GM12874 (cell line): ENCODE measurements around the gene USP13.

Experiments
- TF ChIP-seq, protein P1 (sequence below): IDR thresholded peaks from 2 replicates; pipeline ENCODE4 v1.5.1; 2011; ENCODE audit warnings: low read depth, mild to moderate bottlenecking, control low read depth, low read length, moderate library complexity; ENCODE audit not compliant: insufficient read depth

Gene USP13

DNA sequence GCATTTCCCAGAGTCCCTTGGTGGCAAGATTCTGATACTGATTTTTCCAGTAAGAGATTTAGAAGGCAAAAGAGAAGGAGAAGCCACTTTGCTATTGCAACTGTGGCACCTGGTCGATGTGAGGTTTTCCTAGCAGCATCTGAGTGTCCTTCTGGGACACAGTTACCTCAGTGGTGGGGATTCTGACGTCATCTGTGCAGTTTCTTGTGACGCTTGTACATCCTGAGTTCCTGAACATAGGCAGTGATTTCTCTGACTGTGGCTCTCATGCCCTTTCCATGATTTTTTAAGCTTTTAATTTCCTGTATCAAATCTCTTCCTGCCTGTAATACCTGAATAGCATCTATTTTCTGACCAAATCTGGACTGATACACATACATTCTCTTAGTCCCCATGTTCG lies 8.9 kb downstream of the USP13 start:
- TF ChIP-seq, protein P1, sequence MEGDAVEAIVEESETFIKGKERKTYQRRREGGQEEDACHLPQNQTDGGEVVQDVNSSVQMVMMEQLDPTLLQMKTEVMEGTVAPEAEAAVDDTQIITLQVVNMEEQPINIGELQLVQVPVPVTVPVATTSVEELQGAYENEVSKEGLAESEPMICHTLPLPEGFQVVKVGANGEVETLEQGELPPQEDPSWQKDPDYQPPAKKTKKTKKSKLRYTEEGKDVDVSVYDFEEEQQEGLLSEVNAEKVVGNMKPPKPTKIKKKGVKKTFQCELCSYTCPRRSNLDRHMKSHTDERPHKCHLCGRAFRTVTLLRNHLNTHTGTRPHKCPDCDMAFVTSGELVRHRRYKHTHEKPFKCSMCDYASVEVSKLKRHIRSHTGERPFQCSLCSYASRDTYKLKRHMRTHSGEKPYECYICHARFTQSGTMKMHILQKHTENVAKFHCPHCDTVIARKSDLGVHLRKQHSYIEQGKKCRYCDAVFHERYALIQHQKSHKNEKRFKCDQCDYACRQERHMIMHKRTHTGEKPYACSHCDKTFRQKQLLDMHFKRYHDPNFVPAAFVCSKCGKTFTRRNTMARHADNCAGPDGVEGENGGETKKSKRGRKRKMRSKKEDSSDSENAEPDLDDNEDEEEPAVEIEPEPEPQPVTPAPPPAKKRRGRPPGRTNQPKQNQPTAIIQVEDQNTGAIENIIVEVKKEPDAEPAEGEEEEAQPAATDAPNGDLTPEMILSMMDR, result no peak

DNA sequence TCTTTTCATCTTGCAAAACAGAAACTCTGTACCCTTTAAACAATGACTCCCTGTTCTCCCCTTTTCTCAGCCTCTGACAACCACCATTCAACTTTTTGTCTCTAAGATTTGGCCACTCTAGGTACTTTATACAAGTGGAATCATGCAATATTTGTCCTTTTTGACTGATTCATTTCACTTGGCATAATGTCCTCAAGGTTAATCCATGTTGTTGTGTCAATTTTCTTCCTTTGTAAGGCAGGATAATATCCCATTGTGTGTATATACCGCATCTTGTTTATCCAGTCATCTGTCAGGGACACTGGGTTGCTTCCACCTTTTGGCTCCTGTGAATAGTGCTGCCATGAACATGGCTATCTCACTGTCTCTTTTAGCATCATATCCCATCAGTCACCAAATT lies 10.3 kb downstream of the USP13 start:
- TF ChIP-seq, protein P1, result no peak

DNA sequence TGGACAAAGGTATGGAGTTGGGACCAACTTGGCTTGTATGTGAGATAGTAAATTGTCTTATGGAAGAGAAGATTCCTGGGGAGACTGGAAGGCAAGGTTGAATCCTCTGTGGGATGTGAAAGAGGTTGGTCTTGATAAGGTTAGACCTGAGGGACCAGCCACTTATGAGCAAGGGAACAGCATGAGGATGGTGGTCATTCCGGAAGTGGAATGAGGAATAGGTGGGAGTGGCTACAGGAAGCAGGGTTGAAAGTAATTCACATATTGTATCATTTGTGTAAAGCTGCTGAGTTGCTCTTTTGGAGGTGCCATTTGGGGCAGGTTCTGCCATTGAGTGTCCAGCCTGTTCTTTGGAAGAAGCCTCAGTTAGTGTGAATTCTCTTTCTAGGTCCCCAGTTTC lies 13.2 kb downstream of the USP13 start:
- TF ChIP-seq, protein P1, result no peak

DNA sequence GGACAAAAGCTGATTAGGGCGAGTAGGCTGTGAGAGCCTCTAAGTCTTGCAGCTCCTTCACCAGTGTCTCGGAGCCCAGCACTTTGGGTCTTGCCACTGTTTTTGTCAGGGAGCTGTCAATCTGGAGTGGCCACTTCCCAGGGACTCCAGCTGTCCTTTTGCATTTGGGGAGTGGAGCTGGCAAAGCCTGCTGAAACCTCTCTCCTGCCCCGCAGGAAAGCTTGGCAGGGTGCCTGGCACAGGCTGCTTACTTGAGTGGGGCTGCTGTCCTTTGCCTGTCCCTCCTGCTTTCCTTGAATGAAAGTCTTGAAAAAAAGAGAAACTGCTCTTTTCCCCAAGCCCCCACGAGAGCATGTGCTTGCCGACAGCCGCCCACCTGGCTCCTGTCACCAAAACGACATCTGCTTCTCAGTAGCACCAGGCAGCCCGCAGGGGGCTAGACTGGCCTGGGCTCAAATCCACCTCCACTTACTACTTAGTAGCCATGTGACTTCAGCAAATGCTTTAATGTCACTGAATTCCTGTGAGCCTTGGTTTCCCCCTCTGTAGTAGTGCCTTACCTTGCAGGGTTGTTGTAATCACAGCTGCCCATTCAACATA lies 13.7 kb downstream of the USP13 start:
- TF ChIP-seq, protein P1, result no peak

DNA sequence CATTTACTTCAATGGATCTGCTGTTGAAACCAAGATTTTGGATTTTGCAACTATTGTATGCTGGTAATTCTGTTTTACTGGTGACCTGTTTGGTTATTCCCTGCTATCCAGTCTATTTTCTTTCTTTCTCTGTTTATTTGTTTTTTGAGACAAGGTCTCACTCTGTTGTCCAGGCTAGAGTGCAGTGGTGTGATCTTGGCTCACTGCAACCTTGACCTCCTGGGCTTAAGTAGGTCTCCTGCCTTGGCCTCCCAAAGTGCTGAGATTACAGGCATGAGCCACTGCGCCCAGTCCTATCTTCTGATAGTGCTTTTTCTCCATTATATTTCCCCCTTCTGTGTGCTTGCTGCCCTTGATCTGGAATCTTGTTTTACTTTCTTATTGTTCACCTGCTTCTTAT lies 15.6 kb downstream of the USP13 start:
- TF ChIP-seq, protein P1, result no peak

DNA sequence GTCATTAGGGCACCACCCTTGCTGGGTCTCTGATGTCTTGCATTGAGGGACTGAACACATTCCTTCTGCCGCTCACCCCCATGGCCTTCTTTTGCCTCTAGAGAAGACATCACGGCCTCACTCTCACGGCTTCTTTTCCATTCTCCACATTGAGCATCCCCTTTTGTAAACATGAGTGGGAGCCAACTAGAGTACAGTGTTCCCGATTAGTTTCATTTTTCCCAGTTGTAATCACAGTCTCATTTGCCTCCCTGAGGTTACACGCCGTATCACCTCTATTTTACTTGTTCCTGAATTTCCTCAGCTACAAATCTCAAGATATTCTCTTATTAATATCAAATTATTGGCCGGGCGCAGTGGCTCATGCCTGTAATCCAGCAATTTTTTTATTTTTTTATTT lies 17.5 kb downstream of the USP13 start:
- TF ChIP-seq, protein P1, result no peak

DNA sequence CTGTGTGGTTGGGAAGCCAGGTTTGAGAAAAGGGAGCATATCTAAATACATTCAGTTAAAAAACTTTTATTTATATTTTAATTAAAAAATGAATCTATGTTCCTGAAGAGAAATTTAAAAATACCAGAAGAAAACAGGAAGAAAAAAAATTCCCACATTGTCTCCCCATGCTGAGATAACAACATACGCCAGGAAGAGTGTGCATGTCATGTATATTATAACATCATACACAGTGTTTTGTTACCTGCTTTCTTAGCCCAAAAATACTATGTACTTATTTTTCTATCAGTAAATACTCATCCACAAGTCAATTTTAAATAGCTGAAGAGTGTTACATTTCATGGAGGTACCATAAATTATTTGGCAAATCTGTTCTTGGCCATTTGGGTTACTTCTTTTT lies 18.5 kb downstream of the USP13 start:
- TF ChIP-seq, protein P1, result no peak
